Right ventricle myocardium inferior (tissue), 1 donor: ENCODE measurements around the gene MRTFB. TPM values are rescaled to one million over a fixed set of nuclear protein-coding genes. Genes with fewer than 3 reads are reported as not detected.

Experiments
- ATAC-seq: fragments of 200-7000 bp; cut with Tn5 transposase; one replicate; pipeline ENCODE4 v1.9.1; 2020; ENCODE audit warnings: mild to moderate bottlenecking, moderate library complexity
- DNase-seq: peaks from one replicate; pipeline ENCODE4 v3.0.0; 2021; ENCODE audit errors: missing footprints
- intact Hi-C: fragments of 100-400 bp; cut with DNase I; formaldehyde crosslinking; loops from one replicate; pipeline ENCODE4 v1.11.0; 2022
- total RNA-seq: library from RNA; stranded (reverse); fragmentation: NEBNext Ultra II Directional; extraction: Animal tissue kit (Norgen Biotek cat#: 25700); gene quantifications from one replicate; pipeline ENCODE4 v1.2.1, GENCODE V29; 2021
- donor health status: DM: no; HTN: yes; CAD: no; lungs with severe emphysema.

MRTFB gene
- total RNA-seq, 1 donor from 2014 or later: 23.8 TPM

- DNase-seq (no peak), ATAC-seq (no peak)
- intact Hi-C loops: no loop called here
Observed at GRCh38 chr16:14194721-14195120, 123.6 kb downstream of the MRTFB start.

GRCh38 chr16:14196011-14196410 lies 124.9 kb downstream of the MRTFB start:
- intact Hi-C loops: no loop called here
- ATAC-seq (no peak), DNase-seq (no peak)

DNA sequence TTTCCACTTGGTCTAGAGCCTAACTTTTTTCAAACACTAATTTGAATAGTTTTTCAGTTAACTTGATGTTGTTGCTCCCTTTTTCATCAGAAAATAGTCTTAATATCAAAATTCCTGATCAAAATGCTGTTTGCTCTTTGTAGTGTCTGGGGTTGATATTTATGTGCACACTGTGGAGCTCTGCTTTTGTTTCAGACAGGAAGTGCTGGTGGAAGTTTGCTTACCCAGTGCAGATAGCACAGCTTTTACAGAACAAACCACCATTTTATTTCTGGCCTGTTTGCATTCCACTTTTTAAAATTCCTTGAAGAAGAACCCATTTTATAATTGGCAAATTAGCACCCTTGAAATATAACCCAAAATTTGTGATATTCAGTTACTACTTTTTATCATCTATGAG lies 125.4 kb downstream of the MRTFB start:
- DNase-seq (no peak), ATAC-seq (no peak)
- intact Hi-C loops: no loop called here

GRCh38 chr16:14198012-14198411 lies 126.9 kb downstream of the MRTFB start:
- ATAC-seq (no peak), DNase-seq (no peak)
- intact Hi-C loops: no loop called here

DNA sequence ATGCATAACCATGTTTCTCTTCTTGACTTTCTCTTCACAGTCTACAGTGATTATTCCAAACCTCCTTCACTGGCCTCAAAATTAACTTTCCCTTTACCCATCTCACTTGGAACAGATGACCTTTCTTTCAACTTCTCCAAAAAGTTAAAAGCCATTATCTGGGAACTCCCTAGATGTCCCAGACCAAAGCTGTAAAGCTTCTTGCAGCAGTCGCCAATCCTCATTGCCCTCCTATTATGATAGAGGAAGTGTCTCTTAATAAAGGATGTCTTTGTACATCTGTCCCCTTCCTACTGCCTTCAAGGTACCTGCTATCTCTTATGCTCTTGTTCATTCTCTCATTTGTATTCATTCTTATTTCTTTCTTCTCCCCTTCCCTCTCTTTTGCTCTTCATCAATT lies 127.5 kb downstream of the MRTFB start:
- DNase-seq (no peak), ATAC-seq (no peak)
- intact Hi-C loops: no loop called here

GRCh38 chr16:14199199-14199598 lies 128.1 kb downstream of the MRTFB start:
- ATAC-seq (no peak), DNase-seq (no peak)
- intact Hi-C loops: no loop called here

GRCh38 chr16:14199624-14200023 lies 128.5 kb downstream of the MRTFB start:
- intact Hi-C loops: no loop called here
- no peak for ATAC-seq
- no peak for DNase-seq

GRCh38 chr16:14202095-14202494 lies 131.0 kb downstream of the MRTFB start:
- no peak for ATAC-seq
- intact Hi-C loops: no loop called here
- no peak for DNase-seq

DNA sequence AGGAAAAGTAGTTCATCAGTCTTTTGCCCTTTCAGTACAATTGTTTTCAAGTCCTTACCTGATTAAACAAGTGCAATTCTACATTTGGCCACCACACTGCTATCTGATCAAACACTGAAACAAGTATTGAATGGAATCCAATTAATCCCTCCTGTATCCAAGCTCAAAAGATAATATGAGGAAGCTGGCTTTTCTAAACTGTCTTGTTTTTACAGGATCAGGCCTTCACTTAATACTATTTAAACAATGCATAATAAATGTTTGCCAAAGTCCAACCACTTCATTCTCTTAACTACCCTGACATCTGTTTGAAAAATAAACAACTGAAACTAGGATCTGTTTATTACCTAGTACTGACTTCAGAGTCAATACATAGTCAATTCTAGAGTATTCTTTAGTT lies 131.6 kb downstream of the MRTFB start:
- DNase-seq (no peak), ATAC-seq (no peak)
- intact Hi-C loops: no loop called here

GRCh38 chr16:14203166-14203565 lies 132.0 kb downstream of the MRTFB start:
- intact Hi-C loops: no loop called here
- no peak for DNase-seq
- ATAC-seq: no peak

DNA sequence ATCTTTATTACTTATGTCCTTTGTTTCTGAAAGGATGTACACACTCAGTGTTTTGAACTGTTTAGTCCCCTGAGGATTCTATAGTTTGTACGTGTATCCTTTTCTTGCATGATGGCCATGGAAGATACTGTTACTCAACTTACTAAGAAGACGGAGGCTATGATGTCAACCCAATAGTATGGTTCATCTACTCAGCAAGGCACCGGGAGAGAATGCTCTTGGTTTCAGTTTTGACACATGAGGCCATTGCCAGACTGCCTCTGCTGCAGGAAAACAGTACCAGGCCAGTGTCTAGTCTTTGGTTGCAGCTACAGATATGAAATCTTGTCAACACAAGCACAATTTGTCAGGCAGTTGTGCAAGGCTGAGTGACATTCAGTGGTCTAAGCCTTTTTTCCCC lies 134.5 kb downstream of the MRTFB start:
- DNase-seq (no peak), ATAC-seq (no peak)
- intact Hi-C loops: no loop called here

GRCh38 chr16:14211856-14212543 lies 140.9 kb downstream of the MRTFB start:
- no peak for DNase-seq
- intact Hi-C loops: no loop called here
- no peak for ATAC-seq

DNA sequence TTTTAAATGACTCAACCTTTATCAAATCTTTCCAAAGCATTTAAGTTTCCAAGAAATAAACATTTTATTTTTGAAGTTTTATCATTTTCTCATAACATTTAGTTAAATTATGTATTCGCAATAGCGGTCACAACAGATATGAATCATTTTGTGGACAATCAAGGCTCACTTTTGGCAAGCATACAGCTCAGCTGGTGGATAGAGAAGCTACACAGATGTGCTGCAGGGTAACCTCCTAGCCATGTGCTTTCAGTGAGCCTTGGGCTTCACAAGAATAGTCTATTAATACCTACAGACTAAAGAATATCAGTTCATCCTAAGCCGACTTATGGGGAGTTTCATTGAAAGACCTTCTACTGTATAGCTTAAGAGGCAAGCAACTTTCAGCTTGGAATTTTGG lies 144.8 kb downstream of the MRTFB start:
- ATAC-seq: no peak
- intact Hi-C loops: no loop called here

DNA sequence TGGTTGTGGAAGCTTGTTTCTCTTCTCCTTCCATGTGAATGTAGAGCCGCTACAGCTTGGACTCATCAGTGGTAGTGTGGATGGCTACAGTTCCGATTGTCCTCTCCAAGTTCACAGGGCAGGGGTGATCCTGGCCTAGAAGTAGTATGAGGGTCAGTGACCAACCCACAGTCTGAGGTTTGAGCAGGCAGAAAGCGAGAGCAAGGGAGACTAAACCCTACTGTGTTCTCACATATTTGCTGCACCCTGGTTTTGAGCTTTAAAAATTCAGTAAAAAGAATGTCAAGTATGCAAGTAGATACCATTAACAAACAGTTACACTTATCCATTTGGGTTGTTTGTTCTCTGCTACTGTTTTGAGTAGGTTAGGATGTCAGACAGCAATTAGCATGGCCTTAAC lies 148.9 kb downstream of the MRTFB start:
- intact Hi-C loops: no loop called here
- DNase-seq: no peak
- ATAC-seq: no peak

More for the DNA sequence above, 144.8 kb downstream of the MRTFB start:
- no peak for DNase-seq

GRCh38 chr16:14223632-14224031 lies 152.5 kb downstream of the MRTFB start:
- intact Hi-C loops: no loop called here
- no peak for DNase-seq
- ATAC-seq: no peak

DNA sequence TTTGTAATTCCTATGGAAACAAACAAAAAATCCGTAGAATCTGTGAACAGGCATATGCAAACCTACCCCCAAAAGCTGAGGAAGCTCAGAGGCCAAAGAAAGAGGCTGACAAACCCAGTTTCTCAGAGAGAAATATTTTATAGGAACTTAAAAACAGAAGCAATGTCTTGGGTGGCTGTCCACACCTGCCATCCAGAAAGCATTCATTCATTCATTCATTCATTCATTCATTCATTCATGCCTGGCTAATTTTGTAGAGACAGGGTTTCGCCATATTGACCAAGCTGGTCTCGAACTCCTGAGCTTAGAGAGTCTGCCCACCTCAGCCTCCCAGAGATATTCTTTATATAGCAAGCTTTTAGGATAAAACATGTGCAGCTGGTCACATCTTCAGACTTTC lies 154.3 kb downstream of the MRTFB start:
- intact Hi-C loops: no loop called here
- DNase-seq: no peak

GRCh38 chr16:14232106-14232864 lies 161.2 kb downstream of the MRTFB start:
- ATAC-seq (no peak), DNase-seq (no peak)
- intact Hi-C loops: no loop called here

More for the DNA sequence above, 154.3 kb downstream of the MRTFB start:
- no peak for ATAC-seq

- no peak for ATAC-seq
- no peak for DNase-seq
- intact Hi-C loops: no loop called here
Observed at GRCh38 chr16:14236401-14236800, 165.3 kb downstream of the MRTFB start.

DNA sequence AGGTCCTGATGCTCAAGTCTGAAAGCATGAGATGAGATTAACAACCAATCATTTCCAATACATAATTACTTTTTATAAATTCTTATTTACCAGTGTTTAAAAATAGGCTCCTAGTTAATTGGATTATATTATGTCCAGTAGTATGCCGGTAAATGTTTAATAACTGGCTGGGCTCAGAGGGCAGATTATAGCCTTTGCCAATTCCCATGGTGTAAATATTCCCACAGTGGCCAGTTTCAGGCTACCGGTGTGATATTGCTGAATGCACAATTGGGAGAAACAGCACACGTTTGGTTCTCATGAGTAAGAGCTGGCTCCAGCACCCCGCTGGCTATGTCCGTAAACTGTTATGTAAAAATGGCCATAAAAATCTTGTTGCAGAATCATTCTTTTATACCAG lies 167.6 kb downstream of the MRTFB start:
- intact Hi-C loops: no loop called here
- DNase-seq (no peak), ATAC-seq (no peak)

- DNase-seq (no peak), ATAC-seq (no peak)
- intact Hi-C loops: no loop called here
Observed at GRCh38 chr16:14239791-14240190, 168.7 kb downstream of the MRTFB start.
